K562 (cell line): ENCODE results near the gene ATP6V0D1.

ENCODE experiments used
- KLF13 ChIP-seq: fragments of 450-650 bp; IDR thresholded peaks from 2 replicates; pipeline ENCODE4 v1.6.1; 2016; ENCODE audit warnings: missing genetic modification characterization, low read depth, mild to moderate bottlenecking, missing compliant biosample characterization, moderate library complexity, borderline replicate concordance
- TF ChIP-seq, protein P1 (sequence below): IDR thresholded peaks from 3 replicates; pipeline ENCODE4 v1.6.1; 2011; ENCODE audit warnings: borderline replicate concordance, mild to moderate bottlenecking; ENCODE audit not compliant: insufficient read length, insufficient read depth
- TF ChIP-seq, protein P2 (sequence below), 3 experiments: IDR thresholded peaks in 2 of 3; conservative IDR thresholded peaks in 1 of 3; 2 replicates each; pipeline ENCODE4 v1.5.1; 2011 to 2012; ENCODE audit warnings: low read length in 3 of 3, mild to moderate bottlenecking in 3 of 3, control low read depth in 2 of 3, improper control_type of control experiment in 1 of 3, inconsistent platforms in 1 of 3, low read depth in 1 of 3, mixed read lengths in 1 of 3, moderate library complexity in 1 of 3; ENCODE audit not compliant: insufficient read depth in 2 of 3

DNA sequence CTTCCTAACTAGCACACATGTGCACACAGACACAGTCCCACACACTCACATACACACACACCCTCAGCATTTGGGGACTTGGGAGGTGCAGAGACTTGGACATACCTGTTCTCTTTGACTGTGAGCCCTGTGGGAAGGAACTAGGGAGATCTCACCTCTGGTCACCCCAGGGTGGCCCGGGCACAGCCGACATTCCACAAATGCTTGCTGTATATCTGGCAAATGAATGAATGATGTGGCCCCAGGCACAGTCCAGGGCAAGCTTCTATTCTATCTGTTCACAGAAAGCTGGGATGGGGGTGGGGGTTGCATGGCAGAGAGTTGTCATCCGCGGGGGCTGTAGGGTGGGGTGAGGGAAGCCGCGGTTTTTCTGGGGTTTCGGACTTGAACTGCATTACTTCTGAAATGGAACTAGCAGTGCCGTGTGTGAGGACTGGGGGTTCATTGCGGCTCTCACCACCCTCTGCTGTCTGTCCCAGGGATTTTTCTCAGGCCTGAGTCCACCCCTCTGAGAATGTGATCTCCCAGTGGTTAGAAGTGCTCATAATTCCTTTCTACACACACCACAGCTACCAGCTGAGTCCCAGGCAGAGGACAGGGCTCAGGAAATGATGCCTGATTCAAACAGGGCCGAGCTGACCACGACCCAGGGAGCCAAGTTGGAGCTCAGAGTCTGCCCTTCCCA is 44.4 kb upstream of the ATP6V0D1 start:
- TF ChIP-seq, protein P1, sequence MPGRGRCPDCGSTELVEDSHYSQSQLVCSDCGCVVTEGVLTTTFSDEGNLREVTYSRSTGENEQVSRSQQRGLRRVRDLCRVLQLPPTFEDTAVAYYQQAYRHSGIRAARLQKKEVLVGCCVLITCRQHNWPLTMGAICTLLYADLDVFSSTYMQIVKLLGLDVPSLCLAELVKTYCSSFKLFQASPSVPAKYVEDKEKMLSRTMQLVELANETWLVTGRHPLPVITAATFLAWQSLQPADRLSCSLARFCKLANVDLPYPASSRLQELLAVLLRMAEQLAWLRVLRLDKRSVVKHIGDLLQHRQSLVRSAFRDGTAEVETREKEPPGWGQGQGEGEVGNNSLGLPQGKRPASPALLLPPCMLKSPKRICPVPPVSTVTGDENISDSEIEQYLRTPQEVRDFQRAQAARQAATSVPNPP: no peak
- TF ChIP-seq, protein P2, sequence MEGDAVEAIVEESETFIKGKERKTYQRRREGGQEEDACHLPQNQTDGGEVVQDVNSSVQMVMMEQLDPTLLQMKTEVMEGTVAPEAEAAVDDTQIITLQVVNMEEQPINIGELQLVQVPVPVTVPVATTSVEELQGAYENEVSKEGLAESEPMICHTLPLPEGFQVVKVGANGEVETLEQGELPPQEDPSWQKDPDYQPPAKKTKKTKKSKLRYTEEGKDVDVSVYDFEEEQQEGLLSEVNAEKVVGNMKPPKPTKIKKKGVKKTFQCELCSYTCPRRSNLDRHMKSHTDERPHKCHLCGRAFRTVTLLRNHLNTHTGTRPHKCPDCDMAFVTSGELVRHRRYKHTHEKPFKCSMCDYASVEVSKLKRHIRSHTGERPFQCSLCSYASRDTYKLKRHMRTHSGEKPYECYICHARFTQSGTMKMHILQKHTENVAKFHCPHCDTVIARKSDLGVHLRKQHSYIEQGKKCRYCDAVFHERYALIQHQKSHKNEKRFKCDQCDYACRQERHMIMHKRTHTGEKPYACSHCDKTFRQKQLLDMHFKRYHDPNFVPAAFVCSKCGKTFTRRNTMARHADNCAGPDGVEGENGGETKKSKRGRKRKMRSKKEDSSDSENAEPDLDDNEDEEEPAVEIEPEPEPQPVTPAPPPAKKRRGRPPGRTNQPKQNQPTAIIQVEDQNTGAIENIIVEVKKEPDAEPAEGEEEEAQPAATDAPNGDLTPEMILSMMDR (IDR thresholded peaks at IDR 0.05 in 2 of 3, conservative IDR thresholded peaks at IDR 0.05 in 1 of 3; ENCODE audit: insufficient read depth in 2 of 3, low read depth in 1 of 3, low read length in 3 of 3): peak; percentile 8 to 25 (median 21); a peak in 2 of 6 replicates
- TF ChIP-seq KLF13: no peak
